GF-D8 (cell line): Measurements from ENCODE around the gene SUCLG2.

Experiments
- DNase-seq: peaks from one replicate; lab custom pipeline; 2025; lab: John Stamatoyannopoulos, UW

SUCLG2 gene

GRCh38 chr3:67654099-67654843 is at the start of gene SUCLG2:
SUCLG2 (minus strand) TSS chr3:67654612; CDS start chr3:67654586, 26 bp downstream.
- peak; percentile 53 for DNase-seq

- no peak for DNase-seq
Measured at GRCh38 chr3:67700596-67700995, 46.2 kb upstream of the SUCLG2 start.

GRCh38 chr3:67699882-67700281 is 45.5 kb upstream of the SUCLG2 start:
- DNase-seq, result no peak

- no peak for DNase-seq
Measured at GRCh38 chr3:67692621-67693020, 38.2 kb upstream of the SUCLG2 start.

- no peak for DNase-seq
Measured at GRCh38 chr3:67691926-67692325, 37.5 kb upstream of the SUCLG2 start.

- no peak for DNase-seq
Measured at GRCh38 chr3:67691207-67691606, 36.8 kb upstream of the SUCLG2 start.

GRCh38 chr3:67689806-67690205 is 35.4 kb upstream of the SUCLG2 start:
- no peak for DNase-seq

- no peak for DNase-seq
Measured at GRCh38 chr3:67688231-67688630, 33.8 kb upstream of the SUCLG2 start.

- no peak for DNase-seq
Measured at GRCh38 chr3:67686069-67686468, 31.7 kb upstream of the SUCLG2 start.

GRCh38 chr3:67685499-67685898 is 31.1 kb upstream of the SUCLG2 start:
- DNase-seq, result no peak

- DNase-seq, result no peak
Measured at GRCh38 chr3:67684211-67684610, 29.8 kb upstream of the SUCLG2 start.

GRCh38 chr3:67683522-67683921 is 29.1 kb upstream of the SUCLG2 start:
- DNase-seq, result no peak

GRCh38 chr3:67678665-67679064 is 24.3 kb upstream of the SUCLG2 start:
- no peak for DNase-seq

- no peak for DNase-seq
Measured at GRCh38 chr3:67674055-67674454, 19.6 kb upstream of the SUCLG2 start.

GRCh38 chr3:67662733-67663132 is 8.3 kb upstream of the SUCLG2 start:
- no peak for DNase-seq

GRCh38 chr3:67661089-67661488 is 6.7 kb upstream of the SUCLG2 start:
- DNase-seq, result no peak

- peak; percentile 7 for DNase-seq
Measured at GRCh38 chr3:67657192-67657591, 2.8 kb upstream of the SUCLG2 start.

- no peak for DNase-seq
Measured at GRCh38 chr3:67656614-67657013, 2.2 kb upstream of the SUCLG2 start.

GRCh38 chr3:67655364-67656121 is 1.1 kb upstream of the SUCLG2 start:
- DNase-seq, result peak; percentile 59

- no peak for DNase-seq
Measured at GRCh38 chr3:67654844-67655177, 399 bp upstream of the SUCLG2 start.

GRCh38 chr3:67653425-67654098 is 850 bp downstream of the SUCLG2 start:
- DNase-seq, result peak; percentile 18

- no peak for DNase-seq
Measured at GRCh38 chr3:67650084-67650483, 4.3 kb downstream of the SUCLG2 start.

GRCh38 chr3:67649681-67650080 is 4.7 kb downstream of the SUCLG2 start:
- no peak for DNase-seq
